ENCODE data around the gene CRTC1. TPM values are rescaled to one million over a fixed set of nuclear protein-coding genes. Genes with fewer than 3 reads are reported as not detected.

CRTC1 gene
- total RNA-seq, 1 donor from 2014 or later = 0.79 TPM

DNA sequence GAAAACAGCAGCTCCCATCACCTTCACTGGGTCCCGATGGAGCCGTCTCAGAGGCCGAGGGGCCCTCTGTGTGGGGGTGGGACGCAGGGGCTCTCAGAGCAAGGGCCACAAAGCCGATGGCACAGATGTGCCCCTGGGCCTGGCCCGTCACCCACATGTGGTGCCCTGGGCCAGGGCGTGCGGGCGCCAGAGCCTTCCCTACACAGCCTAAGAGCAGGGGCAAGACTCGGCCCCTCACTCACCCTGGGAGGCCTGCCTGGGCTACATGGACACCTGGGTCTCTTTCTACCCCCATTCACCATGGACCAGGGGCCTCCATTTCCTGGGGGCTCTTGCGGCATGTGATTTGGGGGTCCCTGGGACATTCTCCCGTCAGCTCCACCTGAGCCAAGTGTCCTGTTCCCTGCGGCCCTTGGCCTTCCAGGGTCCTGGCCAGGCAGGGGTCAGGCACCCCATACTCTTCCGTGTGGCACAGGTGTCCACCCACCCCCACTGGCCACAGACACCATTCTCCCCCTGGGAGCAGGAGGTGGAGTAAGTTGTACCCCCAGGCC lies 97.6 kb downstream of the CRTC1 start:
- DNase-seq (ENCODE audit: low read depth in 2 of 2) = no peak

DNA sequence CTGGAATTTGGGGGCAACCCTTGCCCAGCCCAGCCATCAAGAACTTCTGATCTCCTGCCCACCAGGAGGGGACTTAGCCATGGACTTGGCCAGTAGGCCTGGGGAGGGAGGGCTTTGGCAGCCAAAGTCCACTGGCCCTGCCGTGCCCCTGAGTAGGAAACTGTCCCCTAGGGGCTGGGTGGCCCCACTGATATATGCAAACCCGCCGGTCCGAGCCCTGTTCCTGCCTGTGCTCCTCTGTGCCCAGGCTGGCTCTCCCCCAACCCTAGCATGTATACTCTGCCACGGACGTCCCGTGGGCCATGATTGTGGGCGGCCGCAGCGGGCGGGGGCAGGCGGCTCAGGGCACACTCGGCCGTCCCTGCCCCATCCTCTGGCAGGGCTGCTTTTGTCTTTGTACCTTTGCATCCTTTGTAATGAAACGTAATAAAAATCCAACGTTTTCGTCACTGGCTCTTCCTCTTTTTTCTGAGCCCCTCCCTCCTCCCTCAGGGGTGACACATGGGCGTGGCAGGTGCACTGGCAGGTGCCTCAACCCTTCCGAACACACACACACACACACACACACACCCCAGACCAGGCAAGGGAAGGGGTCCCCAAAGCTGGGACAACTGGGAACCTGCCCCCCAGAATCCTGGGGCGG lies 98.5 kb downstream of the CRTC1 start:
- no peak for DNase-seq (ENCODE audit: low read depth in 2 of 2)

DNA sequence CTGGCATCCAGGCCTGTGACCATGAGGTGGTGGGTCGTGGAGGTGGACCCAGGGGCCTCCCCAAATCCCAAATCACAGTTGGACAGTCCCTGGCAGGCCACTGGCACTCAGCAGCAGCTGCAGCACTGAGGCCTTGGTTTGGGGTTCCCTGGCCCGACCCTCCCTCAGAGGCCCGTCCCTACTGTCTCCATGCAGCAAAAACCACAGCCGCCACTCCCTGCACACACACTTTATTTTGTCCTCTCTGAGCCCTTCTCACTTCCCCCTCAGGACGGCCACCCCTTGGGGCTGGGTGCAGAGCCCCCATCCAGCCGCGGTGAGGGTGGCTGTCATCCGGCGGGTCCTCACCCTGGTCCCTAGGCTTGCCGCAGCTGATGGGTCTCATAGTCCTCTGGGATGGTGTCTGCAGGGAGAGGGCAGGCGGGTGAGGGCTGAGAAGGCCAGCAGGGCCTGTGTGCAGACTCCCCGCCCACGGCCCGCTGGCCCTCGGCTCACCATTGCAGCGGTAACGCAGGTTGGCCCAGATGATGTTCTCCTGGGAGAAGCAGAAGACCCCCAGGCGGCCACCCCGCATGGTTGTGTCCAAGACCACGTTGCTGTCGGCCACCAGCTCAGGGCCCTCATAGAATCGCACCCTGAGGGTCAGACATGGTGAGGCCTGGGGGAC lies 99.2 kb downstream of the CRTC1 start:
- DNase-seq (ENCODE audit: low read depth in 2 of 2) = no peak

DNA sequence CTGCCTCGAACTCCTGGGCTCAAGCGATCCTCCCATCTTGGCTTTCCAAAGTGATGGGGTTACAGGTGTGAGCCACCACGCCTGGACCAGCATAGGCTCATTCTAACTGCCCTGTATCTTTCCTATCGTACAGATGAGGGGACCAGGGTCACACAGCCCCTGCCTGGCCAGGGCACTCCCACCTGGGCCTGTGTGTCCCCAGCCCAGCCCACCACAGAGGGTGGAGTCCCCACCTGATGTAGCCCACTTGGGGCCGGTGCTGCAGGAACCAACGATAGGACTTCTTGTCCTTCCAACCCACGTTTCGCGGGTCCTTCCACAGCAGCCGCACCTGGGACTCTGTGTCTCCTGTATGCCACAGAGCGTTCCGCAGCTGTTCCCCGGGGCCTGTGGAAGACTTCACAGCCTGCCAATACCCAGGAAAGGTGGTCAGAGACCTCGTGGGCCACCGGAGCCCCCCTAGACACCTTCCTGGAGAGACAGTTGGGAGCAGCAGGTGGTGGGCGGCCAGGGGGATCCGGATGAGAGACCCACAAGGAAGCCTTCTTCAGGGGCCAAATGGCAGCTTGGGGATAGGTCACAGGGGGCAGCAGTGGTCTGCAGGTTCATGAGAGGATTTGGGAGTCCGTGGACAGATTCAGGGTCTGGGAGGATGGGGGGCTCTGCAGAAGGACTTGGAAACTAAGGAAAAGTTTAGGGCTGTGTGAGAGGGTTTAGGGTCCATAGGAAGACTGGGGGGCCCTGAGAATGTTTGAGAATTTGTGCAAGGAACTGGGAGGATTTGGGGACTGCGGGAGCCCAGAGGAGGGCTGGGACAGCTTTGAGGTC lies 100.7 kb downstream of the CRTC1 start:
- no peak for DNase-seq (ENCODE audit: low read depth in 2 of 2)

DNA sequence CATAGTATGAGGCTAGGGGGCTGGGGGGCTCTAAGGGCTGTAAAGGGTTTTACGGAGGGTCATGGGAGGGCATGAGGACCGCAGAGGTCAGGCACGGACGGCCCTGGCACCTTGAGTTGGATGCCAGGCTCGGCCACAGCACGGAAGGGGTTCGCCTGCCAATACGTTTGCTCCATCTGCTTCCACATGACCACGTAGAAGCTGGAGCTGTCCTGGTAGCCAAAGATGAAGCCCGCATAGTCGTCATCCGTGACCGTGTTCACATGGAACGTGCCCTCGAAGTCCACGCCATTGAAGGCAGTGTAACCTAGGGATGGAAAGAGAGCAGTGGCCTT lies 101.3 kb downstream of the CRTC1 start:
- DNase-seq (ENCODE audit: low read depth in 2 of 2) = no peak

DNA sequence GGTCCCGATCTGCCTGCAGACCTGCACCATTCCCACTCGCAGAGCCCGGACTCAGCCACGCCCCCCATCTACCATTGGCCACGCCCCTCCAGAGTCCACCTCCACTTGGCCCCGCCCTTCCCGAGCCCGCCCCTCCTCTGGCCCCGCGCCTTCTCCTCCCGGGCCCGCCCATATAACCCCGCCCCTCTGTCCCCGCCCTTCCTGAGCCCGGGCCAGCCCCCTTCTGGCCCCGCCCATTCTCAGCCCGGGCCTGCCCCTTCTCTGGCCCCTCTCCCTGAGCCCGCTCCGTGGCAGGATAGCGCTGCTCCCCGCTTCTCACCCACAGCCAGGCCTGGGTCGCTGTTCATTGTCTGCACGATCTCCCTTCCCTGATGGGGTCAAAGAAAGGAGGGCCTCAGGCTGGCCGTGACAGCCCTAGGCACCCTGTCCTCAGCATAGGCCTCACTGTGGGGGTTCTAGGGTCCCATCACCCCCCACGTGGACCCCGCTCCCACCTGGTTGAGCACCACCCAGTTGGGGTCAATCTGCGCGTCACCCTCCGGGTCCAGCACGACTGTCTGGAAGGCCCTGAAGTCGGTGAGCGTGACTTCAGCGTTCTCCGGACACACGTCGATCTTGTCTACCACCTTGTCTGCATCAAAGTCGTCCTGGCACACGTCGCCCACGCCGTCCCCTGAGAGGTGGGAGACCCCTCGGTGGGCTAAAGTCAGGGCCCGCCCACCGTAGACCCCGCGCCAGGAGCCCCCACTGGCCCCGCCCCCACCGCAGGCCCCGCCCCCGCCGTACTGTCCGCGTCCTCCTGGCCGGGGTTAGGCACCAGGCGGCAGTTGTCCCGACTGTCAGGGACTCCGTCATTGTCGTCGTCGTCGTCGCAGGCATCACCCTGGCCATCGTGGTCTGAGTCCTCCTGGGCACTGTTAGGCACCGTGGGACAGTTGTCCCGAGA lies 102.0 kb downstream of the CRTC1 start:
- peak; percentile 45 to 55 for DNase-seq (ENCODE audit: low read depth in 2 of 2)

DNA sequence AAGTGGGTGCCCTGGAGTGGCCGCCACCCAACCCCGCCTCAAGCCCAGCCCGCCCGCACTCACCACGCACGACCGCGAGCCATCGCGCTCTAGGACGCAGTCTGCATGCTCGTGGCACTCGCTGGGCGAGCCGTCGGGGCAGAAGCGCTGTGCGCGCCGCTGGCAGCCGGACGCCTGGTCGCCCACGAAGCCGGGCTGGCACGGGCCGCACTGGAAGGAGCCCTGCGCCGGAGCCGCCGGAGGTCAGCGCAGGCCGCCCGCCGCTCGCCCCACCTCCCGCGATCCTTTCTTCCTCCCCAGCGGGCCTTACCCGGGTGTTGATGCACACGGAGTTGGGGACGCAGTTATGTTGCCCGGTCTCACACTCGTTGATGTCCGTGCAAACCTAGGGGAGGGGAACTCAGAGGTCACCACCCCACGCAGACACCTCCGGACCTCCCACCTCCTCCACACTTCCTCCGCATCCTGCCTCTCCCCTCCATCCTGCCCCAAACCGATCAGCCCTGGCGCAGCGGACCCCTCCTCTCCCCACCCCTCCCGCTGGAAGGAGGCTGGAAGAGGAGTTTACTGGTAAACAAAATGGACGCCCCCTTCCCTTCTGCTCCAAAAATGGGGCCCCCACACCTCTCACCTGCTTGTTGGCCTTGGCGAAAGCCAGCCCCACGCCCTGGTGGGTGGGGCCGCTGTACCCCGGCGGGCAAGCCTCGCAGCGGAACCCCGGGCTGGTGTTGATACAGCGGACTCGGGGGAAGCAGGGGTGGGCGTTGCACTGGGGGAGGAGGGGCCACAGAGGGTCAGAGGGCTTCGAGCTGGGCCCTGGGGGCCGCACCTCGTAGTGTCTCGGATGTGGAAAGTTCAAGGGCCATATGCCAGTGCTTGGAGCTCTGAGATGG lies 105.3 kb downstream of the CRTC1 start:
- DNase-seq (ENCODE audit: low read depth in 2 of 2) = no peak

DNA sequence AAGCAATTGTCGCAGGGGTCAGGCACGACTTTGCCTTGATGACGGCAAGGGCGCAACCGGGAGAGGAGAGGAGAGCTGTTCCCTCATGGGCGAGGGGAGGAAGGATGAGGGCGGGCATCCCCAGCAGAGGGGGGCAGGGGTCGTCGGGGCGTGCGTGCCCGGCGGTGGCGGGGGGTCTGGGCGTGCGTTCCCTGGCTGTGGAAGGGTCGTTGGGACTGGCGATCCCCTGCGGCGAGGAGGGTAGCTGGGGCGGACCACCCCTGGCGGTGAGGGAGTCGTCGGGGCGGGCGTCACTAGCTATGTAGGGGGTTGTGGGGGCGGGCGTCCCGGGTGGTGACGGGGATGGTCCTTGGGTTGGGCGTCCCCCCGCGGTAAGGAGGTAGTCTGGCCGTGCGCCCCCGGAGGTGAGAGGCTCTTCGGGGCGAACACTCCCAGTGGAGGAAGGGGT lies 106.0 kb downstream of the CRTC1 start:
- no peak for DNase-seq (ENCODE audit: low read depth in 2 of 2)

DNA sequence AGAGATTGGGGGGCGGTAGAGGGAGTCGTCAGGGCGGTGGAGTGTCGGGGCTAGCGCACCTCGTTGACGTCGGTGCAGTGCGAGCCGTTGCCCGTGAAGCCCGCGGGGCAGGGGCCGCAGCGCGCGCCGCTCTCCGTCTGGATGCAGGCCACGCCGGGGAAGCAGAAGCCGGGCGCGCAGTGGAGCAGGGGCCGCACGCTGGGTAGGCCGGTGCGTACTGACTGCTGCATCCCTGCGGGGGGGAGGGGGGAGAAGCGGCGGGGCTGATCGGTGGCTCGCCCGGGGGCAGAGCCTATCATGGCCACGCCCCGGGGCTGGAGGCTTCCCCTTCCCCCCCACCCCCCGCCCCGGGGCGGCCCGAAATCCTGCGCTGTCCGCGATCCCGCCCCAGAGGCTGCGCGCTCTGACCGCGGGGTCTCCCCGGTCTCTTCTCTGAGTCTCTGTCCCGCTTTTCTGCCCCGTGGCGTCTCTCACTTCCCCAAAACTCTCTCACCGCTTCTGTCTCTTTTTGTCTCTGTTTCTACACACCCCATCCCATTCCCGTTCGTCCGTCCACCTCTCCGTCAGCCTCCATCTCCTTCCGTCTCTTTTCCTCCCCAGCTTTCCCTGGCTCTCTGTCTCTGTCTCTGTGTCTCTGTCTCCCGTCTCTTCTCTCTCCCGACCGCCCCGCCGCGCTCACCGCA lies 106.5 kb downstream of the CRTC1 start:
- peak in 1 of 2 donors; percentile 34 for DNase-seq (ENCODE audit: low read depth in 2 of 2)

DNA sequence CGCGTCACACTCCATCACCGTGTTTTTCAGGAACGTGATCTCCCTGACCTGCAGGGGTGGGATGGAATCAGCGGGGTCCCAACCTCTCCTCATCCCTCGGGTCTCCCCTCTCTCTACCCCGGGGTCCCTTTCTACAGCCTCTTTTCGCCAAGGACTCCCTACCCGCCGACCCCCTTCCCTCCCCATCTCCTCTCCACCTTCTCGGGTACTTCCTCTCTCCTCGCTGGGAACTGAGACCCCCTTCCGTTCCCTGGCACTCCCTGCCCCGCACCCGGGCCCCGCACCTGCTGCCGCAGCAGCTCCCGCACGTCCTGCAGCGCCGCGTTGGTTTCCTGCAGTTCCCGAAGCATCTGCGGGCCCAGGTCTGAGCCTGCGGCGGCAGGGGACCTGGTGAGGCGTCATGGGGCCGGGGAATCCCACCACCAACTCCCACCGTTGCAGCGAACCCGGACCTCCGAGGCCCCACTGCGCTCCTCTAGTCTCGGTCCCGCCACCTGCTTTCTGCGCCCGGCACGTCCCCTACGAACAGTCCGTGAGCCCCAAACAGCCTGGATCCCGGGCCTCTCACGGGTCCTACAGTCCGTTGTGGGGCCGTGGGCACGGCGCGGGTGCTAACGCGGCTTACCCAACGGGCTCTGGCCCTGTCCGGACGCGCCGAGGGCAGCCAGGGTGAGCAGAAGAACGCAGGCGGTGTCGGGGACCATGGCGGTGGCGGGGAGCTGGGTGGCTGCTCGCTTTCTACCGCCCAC lies 107.3 kb downstream of the CRTC1 start, which contains the start of gene COMP:
Gene COMP (minus strand): TSS at position 740 of the 749 bp plus-strand sequence. CDS start 36 bp downstream, at position 704.
- no peak for DNase-seq (ENCODE audit: low read depth in 2 of 2)

DNA sequence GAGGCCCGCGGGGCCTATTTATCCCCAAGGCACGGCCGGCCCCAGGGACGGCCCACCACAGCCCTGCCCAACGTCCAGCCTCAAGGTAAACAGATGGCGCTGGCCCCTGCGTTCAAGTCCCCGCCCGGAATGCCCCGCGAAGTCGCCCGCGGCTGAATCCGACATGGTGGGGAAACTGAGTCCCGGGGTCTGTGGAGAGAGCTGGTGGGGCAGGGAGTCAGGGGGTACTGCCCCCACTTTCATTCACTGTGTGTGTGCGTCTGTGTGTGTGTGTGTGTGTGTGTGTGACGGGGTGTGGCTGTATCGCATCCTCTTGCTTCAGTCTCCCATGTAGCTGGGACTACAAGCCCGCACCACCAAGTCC lies 107.8 kb downstream of the CRTC1 start:
- DNase-seq (ENCODE audit: low read depth in 2 of 2) = no peak

DNA sequence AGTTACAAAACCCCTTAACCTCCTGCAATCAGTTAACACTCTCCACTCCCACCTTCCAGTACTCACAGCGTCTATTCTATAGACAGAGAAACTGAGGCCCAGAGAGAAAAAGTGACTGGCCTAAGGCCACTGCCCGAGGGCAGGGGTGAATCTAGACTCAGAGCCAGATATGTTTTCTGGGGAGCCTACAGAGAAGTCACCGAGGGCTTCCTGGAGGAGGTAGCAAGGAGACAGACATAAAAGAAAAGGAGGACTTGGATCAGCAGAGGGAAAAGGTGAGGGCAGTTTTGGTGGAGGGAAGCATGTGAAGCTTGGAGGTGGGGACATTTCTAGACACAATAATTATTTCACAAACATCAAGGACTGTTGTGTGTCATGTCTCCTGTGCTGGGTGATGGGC lies 109.2 kb downstream of the CRTC1 start:
- no peak for DNase-seq (ENCODE audit: low read depth in 2 of 2)

DNA sequence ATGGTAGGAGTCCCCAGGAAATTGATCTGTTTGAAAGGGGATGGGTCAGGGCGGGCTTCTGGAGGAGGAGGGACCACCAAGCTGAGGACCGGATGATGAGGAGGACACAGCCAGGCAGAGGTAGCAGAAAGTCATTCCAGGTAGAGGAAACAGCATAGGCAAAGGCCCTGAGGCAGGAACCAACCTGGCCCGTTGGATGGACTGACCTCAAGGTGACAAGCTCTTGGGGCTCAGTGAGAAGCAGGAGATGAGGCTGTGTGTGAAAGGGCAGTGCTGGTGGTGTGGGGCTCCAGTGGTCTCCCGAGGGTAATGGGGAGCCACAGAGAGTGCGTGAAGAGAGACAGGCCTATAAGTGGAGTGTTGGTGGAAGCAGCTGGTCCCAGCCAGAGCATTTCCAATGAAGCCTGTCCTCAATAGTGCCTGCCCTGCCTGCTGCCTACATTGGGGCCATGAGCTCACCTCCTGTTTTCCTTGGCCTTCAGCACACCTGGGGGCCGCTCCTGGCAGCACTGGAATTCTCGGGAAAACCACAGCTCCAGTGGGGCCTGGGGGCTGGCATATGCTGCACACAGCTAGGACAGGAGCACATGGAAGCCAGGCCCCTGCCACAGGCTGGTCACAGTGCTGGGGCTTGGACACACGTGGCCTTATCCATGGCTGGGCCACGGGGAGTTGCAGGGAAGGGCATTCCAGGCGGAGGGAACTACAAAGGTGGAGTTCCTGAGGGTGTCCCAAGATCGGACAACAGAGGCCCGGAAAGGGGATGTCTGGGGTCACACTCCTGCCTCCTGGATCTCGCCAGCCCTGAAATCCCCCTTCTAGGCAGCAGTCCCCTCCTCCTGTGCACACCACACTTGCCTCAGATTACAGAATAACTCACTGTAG lies 109.9 kb downstream of the CRTC1 start:
- DNase-seq (ENCODE audit: low read depth in 2 of 2) = no peak

DNA sequence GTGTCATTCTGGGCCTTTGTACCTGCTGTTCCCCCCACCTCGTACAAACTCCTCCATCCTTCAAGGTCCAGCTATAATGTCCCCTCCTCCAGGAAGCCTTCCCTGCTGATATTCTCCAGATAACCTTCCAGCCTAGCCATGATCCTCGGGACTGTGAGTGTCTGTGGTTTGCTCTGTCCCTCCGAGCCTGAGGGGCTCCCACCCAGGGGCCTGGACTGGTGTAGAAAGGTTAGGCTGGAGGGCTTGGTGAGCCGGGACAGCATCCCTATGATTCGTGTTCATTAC lies 110.5 kb downstream of the CRTC1 start:
- DNase-seq (ENCODE audit: low read depth in 2 of 2) = no peak

DNA sequence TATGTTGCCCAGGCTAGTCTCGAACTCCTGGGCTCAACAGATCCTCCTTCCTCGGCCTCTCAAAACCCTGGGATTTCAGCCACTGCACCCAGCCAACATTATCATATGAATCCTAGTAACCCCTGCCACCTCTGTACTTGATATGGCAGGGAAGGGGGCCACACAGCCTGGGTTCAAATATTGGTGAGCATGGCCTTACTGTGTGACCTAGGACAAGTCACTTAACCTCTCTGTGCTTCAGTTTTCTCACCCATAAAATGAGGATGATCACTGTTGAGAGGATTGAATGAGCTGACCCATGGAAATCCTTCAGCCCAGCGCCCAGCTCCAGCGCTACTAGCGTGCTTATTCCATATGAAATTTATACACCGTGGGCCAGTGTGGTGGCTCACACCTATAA lies 111.2 kb downstream of the CRTC1 start:
- no peak for DNase-seq (ENCODE audit: low read depth in 2 of 2)

DNA sequence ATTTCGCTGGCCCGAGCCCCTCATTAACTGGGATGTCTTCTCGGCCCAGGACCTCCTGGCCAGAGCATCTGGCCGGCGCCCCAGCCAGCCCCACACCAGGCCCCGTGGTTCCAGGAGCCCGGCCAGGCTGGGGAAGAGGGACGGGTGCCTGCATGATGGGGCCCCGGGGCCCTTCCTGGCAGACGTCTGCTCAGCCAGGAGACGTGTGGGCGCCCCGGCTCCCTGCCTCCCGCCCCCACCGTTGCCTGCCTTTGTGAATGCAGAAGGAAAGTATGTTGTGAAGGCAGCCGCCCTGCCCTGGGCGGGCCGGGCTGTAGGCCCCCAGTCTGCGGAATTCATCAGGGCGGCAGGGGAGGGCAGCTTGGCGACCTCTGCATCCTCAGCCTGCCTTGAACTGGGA lies 112.1 kb downstream of the CRTC1 start:
- DNase-seq (ENCODE audit: low read depth in 2 of 2) = no peak

DNA sequence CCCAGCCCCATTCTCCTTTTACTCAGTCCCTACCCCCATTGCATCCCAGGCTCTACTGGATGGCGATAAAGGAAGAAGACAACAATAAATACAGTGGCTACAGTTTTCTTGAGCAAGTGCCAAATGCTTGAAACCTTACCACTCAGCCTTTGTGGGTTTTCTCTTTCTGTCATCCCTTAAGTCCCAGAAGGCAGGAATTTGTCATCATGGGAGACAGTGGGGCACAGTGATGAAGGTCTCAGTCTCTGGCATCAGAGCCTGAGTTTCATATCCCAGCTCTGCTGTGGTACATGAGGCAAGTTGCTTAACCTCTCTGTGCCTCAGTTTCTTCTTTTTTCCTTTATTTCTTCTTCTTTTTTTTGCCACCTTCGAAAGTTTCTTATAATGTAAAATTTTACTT lies 112.8 kb downstream of the CRTC1 start:
- DNase-seq (ENCODE audit: low read depth in 2 of 2) = no peak
